HG03045 (cell line): ENCODE results near the gene MYOC.
"Not testable (repeated sequence)": the region's sequence is repeated elsewhere in the genome, so short reads cannot be mapped to it uniquely, and the experiment has no call there.

Experiments used
- ATAC-seq: cut with Tn5 transposase; IDR thresholded peaks from one replicate; pipeline ENCODE4 v1.9.1; 2021; ENCODE audit warnings: mild to moderate bottlenecking, moderate library complexity; ENCODE audit not compliant: unreplicated experiment

MYOC gene

GRCh38 chr1:171613282-171613681 lies 39.2 kb downstream of the MYOC start:
- no peak for ATAC-seq

DNA sequence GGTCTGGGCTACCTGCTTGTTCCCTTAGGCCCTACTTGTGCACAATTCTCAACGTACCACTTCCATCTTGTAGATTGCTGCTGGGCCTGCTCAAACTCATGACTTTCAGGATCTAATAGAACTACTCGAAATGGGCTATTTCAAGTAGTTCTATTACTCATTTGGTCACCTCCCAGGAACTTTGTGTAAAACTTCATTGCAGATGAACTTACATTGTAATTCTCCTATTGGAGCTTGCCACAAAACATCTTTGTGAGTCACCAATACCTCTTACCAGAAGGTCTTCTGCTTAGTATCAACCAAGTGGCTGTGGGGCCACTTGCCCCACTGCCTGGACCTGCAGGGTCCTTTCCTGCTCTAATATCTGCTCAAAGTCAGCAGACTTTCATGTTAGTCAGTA lies 41.2 kb downstream of the MYOC start:
- ATAC-seq, result no peak

DNA sequence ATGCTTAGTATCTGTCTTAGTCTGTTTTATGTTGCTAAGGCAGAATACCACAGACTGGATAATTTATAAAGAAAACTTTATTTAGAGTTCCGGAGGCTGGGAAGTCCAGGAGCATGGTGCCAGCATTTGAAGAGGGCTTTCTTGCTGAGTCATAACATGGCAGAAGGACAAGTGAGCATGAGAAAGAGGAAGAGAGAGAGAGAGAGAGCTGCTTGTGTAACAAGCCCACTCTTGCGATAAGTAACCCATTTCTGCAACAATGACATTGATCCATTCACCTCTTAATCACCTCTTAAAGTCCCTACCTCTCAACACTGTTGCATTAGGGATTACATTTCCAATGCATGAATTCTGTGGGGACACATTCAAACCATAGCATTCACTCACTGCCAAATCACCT lies 42.1 kb downstream of the MYOC start:
- ATAC-seq, result no peak

DNA sequence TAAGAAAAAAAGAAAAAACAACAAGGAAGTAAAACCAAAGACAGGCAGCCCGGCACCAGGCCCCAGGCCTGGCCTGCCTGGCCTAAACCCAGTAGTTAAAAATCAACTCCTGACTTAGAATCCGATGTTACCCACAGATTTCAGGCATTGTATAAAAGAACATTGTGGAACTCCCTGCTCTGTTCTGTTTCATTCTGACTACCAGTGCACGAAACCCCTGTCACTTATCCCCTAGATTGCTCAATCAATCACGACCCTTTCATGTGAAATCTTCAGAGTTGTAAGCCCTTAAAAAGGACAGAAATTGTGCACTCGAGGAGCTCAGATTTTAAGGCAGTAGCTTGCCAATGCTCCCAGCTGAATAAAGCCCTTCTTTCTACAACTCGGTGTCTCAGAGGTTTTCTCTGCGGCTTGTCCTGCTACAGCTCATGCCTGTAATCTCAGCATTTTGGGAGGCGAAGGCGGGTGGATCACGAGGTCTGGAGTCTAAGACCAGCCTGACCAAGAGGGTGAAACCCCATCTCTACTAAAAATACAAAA lies 46.0 kb downstream of the MYOC start:
- ATAC-seq, result no peak

DNA sequence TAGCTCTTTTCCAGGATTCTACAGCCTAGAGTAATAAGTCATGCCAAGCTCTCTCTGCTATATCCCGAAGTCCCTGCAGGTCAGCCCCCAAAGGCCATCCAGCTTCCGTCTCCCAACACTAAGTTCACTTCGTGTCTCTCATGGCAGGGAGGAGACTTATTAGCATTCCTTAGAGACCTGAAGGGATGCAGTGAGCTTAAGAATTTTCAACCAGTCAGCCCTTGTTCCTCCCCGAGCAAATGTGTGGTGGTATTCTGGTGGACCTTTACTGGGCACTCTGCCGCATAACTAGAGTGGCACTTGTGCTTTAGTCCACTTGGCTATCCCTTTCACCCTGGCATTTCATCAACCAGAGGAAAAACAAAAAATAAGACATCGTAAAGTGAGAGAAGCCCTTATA lies 49.4 kb downstream of the MYOC start:
- ATAC-seq, result not testable (repeated sequence)

DNA sequence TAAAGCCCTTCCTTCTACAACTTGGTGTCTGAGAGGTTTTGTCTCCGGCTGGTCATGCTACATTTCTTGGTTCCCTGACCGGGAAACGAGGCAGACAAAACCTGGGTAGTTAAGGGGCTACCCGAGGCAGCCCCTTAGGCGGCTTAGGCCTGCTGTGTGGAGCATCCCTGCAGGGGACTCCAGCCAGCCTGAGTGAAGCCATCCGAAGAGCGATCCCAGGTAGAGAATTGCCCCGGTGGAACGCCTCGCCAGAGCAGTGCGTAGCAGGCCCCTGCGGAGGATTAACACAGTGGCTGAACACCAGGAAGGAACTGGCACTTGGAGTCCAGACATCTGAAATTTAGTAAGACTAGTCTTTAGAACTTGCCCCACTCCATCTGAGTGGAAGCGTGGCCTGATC lies 51.6 kb downstream of the MYOC start:
- ATAC-seq, result no peak

GRCh38 chr1:171600310-171600709 lies 52.2 kb downstream of the MYOC start:
- not testable (repeated sequence) for ATAC-seq

DNA sequence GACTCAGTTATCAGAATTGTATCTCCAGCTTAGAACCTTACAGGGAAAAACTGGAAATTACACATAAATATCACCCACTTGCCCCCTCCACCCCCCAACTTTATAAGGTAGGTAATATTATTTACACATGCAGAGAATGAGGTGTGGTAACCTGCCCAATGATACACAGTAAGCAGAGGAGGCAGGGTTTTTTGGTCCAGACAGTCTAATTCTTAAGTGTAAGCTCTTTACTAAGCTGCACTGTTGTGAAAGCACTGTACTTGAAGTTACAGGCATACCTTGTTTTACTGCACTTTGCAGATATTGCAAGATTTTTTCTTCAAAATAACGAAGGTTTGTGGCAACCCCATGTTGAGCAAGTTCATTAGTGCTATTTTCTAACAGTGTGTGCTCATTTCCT lies 55.3 kb downstream of the MYOC start:
- no peak for ATAC-seq

- ATAC-seq, result no peak
Measured at GRCh38 chr1:171596705-171597104, 55.8 kb downstream of the MYOC start.

GRCh38 chr1:171596119-171596518 lies 56.4 kb downstream of the MYOC start:
- no peak for ATAC-seq

GRCh38 chr1:171595324-171595723 lies 57.2 kb downstream of the MYOC start:
- no peak for ATAC-seq

- ATAC-seq, result no peak
Measured at GRCh38 chr1:171590022-171590421, 62.5 kb downstream of the MYOC start.

DNA sequence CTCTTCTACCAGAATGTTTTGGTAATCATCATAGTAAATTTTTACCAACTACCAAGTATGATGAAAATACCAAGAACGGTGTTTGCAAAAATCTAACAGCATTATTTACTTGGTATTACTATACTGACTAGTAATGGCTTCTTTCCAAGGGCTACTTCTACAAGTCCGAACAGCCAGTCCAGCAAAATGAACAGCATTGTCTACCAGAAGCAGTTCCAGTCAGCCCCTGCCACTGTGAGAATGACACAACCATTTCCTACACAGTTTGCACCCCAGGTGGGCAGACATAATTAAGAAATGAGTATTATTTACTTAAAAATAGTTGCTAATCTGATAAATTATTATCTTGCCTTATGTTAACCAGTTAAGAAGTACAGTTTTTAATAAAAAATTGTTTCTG lies 64.3 kb downstream of the MYOC start:
- no peak for ATAC-seq

DNA sequence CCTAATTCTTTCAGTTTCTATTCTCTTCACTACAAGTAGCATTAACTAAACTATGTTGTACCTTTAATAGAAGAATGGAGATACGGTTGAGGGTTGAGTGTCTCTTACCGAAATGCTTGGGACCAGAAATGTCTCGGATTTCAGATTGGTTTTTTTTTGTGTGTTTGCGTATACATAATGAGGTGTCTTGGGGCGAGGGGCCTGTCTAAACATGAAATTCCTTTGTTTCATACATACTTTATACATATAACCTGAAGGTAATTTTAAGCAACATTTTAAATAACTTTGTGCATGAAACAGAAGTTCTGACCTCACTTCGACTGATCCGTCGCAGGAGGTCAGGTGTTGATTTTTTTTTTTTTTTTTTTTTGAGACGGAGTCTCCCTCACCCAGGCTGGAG lies 66.8 kb downstream of the MYOC start:
- no peak for ATAC-seq
